ENCODE data around the gene DRC3.

Gene DRC3

GRCh38 chr17:18025241-18025944 is 52.7 kb downstream of the DRC3 start:
- DNase-seq (ENCODE audit: low read depth) = no peak

GRCh38 chr17:18025945-18026776 is 53.5 kb downstream of the DRC3 start:
- no peak for DNase-seq (ENCODE audit: low read depth)

- DNase-seq (ENCODE audit: low read depth) = no peak
Observed at GRCh38 chr17:18027280-18027679, 54.6 kb downstream of the DRC3 start.

- no peak for DNase-seq (ENCODE audit: low read depth)
Observed at GRCh38 chr17:18028114-18028951, 55.7 kb downstream of the DRC3 start.

- DNase-seq (ENCODE audit: low read depth) = no peak
Observed at GRCh38 chr17:18028952-18029540, 56.4 kb downstream of the DRC3 start.

- DNase-seq (ENCODE audit: low read depth) = no peak
Observed at GRCh38 chr17:18031955-18032354, 59.3 kb downstream of the DRC3 start.

GRCh38 chr17:18033442-18034099 is 60.9 kb downstream of the DRC3 start:
- no peak for DNase-seq (ENCODE audit: low read depth)

- DNase-seq (ENCODE audit: low read depth) = no peak
Observed at GRCh38 chr17:18035704-18036103, 63.0 kb downstream of the DRC3 start.

- DNase-seq (ENCODE audit: low read depth) = no peak
Observed at GRCh38 chr17:18037486-18037885, 64.8 kb downstream of the DRC3 start.

- DNase-seq (ENCODE audit: low read depth) = no peak
Observed at GRCh38 chr17:18038149-18038850, 65.6 kb downstream of the DRC3 start.

GRCh38 chr17:18038861-18039534 is 66.3 kb downstream of the DRC3 start, which contains the start of the genes ATPAF2 and GID4:
ATPAF2 (minus strand) TSS chr17:18039168; CDS start chr17:18039013, 155 bp downstream.
GID4 (plus strand) TSS chr17:18039408; CDS start chr17:18039465, 57 bp downstream.
- peak; percentile 100 for DNase-seq (ENCODE audit: low read depth)

GRCh38 chr17:18039535-18040260 is 67.0 kb downstream of the DRC3 start:
- peak; percentile 5 for DNase-seq (ENCODE audit: low read depth)

- no peak for DNase-seq (ENCODE audit: low read depth)
Observed at GRCh38 chr17:18040261-18040858, 67.7 kb downstream of the DRC3 start.

- no peak for DNase-seq (ENCODE audit: low read depth)
Observed at GRCh38 chr17:18041776-18042175, 69.1 kb downstream of the DRC3 start.

- no peak for DNase-seq (ENCODE audit: low read depth)
Observed at GRCh38 chr17:18042983-18043382, 70.3 kb downstream of the DRC3 start.

GRCh38 chr17:18043491-18043890 is 70.8 kb downstream of the DRC3 start:
- DNase-seq (ENCODE audit: low read depth) = no peak

GRCh38 chr17:18044609-18045008 is 71.9 kb downstream of the DRC3 start:
- DNase-seq (ENCODE audit: low read depth) = no peak

- no peak for DNase-seq (ENCODE audit: low read depth)
Observed at GRCh38 chr17:18045691-18046350, 73.2 kb downstream of the DRC3 start.

All from activated T-helper 1 cell treated with Interleukin-2 at 50 U/mL for 16 hours (primary cell).